Myocyte (in vitro differentiated cells): ENCODE results near the gene CPPED1. TPM values are rescaled to one million over a fixed set of nuclear protein-coding genes. Genes with fewer than 3 reads are reported as not detected.
A peak's percentile ranks its signal among the peaks of the same experiment; 100 is the strongest.

Experiments
- DNase-seq: peaks from one replicate; pipeline ENCODE4 v3.0.0-alpha.2; 2012; ENCODE audit warnings: low read depth
- total RNA-seq: library from RNA; depleted of rRNA; stranded (reverse); fragments of >200 nt; gene quantifications from 2 replicates; pipeline ENCODE4 v1.2.3, GENCODE V29; 2014

CPPED1 gene
- total RNA-seq, 1 donor from 2014 or later = 12.4 TPM

DNA sequence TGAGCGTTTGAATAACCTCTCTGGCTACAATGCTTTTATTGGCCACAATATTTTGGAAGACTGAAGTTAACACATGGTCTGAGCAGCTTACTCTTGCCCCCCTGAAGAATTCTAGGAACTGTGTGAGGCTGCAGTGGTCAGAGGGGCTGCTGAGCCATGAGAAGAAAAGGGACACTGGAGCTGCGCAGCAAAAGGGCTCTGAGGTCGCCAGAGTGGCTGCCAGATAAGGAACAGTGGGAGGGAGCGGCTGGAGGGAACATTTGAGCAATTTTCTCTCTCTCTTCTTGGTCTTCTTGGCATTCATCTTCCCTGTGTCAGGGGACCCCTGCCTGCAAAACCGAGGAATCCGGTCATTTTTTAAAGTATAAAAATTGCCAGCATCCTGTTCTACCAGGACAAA is 66.1 kb downstream of the CPPED1 start:
- no peak for DNase-seq

DNA sequence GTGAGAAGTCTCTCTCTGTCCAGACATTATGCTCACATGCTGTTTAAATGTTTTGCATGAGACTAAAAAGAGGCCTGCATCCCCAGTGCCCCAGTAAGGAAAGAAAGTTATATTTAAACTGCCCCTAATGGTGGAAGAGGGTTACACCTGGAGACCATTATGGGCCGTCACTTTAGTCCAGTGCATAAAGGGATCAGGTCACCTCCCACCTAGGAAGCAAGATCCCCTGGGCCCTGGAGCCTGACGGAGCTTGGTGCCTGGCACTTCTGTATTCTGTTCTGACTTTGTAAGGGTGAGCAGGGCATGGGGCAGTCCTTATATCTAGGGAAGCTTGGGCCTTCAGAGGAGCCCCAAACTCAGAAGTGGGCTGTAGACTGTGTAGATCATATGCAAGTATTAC is 67.9 kb downstream of the CPPED1 start:
- DNase-seq = no peak

DNA sequence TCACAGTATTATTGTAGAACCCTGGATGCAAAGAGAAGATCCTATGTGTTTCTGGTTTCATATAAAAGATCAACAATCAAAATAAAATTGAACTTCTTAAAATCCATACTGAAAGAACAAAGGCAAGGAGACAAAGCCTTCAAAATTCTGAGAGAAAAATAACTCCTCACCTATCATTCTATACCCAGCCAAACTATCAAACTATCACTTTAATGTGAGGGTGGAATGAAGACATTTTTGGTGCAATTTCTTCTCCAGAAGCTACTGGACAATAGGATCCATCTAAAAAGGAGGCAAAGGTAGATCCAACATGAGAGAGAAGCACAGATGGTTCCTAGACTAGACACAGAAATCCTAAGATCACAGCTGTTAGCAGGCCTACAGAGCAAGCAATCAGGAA is 71.1 kb downstream of the CPPED1 start:
- no peak for DNase-seq

DNA sequence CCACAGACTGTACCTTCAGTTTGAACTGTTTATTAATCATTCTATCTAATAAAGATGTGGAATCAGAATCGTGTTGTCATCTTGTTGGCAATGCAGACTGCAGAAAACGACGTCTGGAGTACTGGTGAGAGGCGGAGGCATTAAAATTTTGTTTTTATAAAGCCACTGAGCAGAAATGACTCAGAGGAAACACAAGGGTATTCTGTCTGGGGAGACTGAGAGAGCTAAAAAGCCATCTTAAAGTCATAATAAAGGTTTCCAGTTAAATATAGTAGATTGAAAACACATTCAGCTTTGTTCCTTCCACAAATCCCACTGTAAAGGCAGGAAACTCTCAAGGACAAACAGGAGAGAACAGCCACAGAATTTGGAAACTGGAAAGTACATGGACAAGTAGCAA is 74.2 kb downstream of the CPPED1 start:
- peak; percentile 28 for DNase-seq

DNA sequence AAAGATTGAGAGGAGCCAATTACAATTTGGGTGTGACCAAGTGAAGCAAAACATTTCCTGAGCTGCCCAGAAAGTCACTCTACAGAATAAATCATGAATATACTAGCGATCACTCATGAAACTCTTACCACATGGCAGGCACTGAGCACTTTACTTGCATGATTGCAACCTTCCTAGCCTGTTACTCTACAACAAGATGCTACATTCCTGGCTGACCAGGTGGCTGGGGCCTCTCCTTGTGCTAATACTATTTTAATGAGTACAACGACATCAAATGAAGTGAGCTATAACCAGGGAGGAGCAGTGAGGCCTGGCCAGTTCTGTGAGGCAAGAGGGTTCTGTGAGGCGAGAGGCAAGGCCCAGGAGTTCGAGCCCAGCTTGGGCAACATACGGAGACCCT is 75.2 kb downstream of the CPPED1 start:
- DNase-seq = no peak

DNA sequence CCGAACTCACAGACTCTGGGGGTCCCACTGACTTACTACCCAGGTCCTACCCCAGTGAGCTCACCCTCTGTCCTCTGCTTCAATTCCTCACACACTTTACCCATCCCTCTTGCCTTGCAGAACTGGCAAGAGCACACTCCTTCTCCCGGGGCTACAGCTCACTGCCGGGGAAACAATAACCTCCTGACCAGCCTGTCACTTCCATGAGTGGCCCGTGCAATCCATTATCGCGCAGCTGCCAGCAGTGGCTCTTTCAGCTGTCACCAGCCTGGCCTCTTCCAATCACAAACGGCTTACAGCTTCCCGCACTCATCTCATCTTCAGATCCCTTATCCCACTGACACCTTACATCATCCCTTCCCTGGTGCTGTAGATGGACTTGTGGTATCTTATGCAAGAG is 79.5 kb downstream of the CPPED1 start:
- peak; percentile 34 for DNase-seq

DNA sequence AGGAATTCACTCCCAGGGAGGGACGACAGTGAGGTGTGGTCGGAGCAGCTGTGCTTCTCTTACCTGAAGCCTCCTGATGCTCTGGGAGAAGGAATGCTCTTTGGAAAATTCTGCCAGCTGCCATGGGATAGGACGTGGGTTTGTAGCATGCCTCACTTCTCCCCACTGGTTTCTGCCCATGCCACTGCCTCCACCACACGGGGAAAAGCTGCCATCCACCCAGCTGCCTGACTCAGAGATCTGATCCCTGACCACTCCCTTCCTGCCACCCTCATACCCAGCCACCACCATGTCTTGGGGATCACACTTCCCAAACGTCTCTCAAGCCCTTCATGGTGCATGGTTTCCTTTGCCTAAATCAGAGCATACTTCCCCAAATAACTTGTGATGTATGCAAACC is 80.0 kb downstream of the CPPED1 start:
- peak; percentile 68 for DNase-seq

DNA sequence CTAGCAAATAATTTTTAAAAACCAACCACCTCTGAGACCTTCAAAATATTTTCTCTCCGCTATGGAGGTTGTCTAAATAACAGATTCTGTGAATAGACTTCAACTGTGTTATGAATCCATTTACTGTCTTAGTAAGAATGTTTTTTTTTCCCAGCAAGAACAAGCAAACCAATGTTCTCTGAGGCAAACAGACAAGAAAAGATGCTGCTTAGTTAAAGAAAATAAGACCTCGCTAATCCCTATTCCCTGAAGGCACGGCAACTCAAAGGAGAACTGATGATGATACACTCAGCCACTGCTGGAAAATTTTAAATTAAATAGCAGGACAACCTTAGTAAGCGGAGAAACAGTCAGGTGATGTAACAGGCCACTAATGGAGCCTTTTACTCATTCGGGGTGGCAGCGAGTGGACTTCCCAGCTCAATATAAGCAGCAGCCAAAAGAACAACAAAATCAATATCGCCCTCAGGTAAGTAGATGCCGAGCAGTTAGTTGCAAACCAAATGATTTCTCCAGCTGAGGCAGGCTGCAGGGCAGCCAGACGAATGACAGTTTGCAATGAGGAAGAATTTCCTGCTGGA is 81.8 kb downstream of the CPPED1 start:
- no peak for DNase-seq

DNA sequence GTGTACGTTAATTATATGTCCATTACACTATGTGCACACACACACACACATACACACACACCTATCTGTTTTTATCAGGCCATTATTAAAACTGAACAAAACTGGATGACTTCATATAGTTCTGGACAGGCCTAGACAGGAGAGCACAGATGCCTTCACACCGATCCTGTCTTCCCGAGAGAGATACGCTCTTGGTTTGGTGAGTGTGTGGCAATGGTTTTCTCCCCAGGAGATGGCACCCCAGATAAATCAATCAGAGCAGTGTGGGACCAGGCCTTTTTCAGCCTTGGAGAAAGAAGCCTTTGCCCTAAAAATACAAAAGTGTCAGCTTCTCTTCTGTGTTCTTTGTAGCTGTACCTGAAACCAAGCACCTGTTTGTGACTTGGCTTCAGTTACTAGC is 83.7 kb downstream of the CPPED1 start:
- no peak for DNase-seq

DNA sequence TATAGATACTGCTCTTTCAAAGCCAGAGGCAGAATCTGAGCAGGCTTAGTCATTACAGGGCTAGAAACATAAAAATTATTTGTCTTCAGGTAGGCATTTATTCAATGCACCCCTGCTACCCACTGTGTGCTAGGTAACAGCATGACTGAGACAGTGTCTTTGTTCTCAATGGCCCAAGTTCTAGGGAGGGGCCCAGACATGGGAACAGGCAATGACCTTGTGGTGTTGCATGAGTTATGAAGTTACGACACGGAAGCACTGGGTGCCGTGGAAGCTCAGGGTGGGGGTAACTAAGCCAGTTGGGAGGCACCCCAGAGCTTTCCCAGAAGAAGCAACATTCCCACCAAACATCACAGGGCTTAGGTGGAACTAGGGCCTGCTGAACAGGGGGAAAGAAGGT is 87.0 kb downstream of the CPPED1 start:
- DNase-seq = no peak

DNA sequence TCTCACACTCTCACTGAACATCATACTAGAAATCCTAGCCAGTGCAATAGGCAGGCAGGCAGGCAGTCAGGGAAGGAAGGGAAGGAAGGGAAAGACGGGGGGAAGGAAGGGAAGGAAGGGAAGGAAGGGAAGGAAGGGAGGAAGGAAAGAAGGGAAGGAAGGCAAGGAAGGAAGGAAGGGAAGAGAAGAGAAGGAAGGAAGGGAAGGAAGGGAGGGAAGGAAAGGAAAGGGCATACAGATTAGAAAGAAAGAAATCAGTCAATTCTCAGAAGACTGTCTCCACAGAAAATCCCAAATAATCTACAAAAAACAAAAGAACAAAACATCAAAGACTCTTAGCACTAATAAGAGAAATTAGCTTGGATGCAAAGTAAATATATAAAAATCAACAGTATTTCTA is 93.9 kb downstream of the CPPED1 start:
- no peak for DNase-seq

DNA sequence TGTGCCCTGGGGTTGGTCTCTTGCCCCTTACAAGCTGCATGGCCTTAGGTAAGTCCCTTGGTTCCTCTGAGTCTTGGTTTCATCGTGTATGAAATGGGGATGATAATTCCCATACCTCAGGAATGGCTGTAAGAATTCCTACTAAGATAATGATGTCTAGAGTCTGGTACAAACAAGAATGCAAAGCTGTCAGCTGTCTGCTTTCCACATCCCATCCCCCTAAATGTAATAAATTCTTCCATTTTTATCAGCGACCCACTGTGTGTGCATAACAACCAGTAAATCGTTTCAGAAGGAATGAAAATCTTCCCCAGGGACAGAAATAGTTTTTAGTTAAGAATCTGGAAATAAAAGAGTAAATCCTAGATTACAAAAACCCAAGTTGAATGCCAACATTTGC is 95.4 kb downstream of the CPPED1 start:
- DNase-seq = no peak

DNA sequence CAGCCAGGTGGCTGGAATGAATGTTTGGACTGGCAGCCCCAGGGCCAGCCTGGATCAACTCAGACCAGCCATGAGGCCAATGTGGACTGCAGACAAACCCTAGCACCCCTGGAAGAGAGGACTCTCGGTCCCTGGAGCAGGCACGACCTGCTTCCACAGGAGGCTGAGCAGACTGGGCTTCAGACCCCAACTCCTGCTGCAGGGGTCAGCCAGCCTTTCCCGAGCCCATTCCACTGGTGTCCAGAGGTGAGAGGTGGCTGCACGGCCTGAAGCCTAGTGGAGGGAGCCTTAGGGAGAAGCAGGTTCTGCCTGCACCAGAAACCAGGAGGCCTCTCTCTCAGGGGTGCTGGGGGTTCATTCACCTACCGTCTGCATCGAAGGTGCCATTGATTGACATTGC is 97.1 kb downstream of the CPPED1 start:
- DNase-seq = no peak

DNA sequence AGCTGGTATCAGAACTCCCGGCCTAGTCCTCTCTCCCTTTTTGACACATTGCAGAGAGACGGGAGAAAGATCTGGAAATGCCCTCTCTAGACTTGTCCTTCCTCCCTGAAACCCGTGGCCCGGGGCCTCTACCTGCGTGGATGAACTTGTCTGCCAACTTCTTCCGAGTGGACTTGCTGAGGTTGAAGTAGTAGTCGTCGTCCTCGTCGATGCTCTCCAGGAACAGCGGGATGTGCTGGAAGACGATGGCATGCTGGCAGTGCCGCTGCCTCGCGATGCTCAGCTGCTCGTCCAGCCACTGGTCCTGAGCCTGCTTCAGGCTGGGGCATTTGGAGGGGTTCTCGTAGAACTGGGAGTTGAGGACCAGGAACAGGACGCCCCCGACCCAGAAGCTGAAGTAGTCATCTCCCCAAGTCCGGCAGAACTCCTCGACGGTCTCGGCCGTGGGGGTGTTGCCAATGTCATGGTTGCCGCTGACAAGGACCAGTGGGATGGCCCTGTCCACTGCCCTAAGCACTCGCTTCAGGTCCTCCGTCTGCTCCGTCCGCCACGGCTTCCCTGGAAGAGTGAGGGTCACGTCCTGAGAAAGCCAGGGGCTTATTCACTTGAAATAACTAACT is 99.1 kb downstream of the CPPED1 start:
- DNase-seq = no peak

DNA sequence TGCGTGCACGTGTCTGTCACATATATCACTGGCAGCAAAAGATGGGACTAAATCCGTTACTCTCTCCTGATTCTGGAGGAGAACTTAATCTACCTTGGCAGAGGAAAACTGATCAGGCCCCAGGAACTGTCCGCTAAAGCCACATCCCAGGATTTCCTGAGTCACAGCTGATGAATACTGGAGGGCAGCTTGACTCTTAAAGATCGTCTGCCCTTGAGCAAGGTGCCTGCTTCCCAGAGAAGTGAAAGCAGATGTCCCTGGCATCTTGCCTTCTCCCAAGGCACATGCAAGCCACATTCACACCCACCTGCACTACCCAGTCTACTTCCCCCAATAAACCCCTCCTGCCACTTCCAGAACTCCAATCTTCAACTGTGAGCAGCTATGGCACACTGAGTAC is 99.8 kb downstream of the CPPED1 start:
- DNase-seq = peak; percentile 27

DNA sequence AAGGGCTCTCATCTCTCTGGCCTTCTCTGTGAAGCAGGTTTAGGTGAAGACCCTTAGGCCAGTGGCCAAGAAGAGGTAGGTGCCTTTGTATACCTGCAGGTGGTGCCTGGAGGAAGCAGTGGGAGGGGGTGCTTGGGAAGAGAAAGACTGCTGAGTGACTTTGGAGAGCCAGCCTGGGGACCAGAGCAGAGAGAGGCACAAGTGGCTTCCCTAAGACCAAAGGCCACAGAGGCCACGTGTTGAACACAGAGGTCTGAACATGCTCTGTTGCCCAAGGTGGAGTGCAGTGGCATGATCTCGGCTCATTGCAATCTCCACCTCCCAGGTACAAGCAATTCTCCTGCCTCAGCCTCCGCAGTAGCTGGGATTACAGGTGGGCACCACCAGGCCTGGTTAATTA is 103.5 kb downstream of the CPPED1 start:
- no peak for DNase-seq

DNA sequence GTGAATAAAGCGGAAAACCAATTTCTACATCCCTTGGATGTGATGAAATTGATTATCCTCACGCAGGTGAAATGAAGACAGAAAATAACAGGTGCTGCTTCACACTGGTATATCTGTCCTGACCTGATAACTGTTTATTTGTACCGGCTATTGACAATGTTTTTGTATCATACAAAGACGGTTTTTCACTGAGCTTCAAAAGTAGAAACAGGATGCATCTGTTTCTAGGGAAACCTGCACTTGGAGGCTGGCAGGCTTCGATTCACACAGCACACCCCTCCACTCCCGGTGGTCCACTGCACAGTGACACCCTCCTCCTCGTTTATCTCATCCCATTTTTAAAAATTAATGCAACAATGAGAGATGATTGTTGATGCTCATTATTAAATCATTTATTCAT is 104.5 kb downstream of the CPPED1 start:
- no peak for DNase-seq

DNA sequence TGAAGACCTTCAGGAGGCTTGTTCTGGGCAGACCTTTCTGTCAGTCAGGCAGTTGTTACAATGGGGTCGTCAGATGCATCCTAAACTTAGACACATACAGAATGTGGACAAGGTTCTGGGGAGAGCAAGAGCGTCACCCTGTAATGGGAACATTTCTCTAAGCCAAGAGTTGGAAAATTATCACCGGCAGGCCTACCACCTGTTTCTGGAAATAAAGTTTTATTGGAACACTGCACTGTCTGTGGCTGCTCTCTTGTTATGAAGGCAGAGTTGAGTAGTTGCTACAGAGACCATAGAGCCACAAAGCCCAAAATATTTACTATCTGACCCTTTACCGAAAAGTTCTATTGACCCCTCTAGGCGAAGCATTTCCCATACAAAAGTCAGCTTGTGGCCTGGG is 106.2 kb downstream of the CPPED1 start:
- DNase-seq = no peak

DNA sequence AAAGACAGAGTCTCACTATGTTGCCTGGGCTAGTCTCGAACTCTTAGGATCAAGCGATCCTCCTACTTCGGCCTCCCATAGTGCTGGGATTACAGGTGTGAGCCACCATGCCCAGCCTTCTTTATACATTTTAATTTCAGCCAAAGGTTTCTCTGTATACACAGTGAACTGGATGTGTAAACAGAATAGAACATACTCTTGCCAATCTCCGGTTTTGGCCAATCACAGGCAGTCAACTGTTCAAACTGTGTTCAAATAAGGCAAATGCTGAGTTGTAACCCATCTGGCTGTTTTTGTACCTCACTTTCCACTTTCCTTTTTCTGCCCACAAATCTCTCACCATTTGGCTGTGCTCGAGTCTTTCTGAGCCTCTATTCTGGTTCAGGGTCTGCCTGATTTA is 108.2 kb downstream of the CPPED1 start:
- DNase-seq = no peak

DNA sequence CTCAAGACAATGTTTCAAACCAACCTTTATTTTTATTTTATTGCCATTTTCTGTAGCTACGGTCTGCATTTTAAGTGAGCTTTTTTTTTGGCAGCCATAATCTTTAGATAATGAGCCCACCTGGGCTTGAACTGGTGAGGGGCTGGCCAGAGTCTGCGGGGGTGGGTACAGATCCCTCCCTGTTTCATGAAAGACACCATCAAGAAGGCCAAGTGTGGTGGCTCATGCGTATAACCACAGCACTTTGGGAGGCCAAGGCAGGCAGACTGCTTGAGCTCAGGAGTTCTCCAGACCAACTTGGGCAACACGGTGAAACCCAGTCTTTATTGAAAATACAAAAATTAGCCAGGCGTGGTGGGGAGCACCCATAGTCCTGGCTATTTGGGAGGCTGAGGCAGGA is 113.7 kb downstream of the CPPED1 start:
- no peak for DNase-seq

DNA sequence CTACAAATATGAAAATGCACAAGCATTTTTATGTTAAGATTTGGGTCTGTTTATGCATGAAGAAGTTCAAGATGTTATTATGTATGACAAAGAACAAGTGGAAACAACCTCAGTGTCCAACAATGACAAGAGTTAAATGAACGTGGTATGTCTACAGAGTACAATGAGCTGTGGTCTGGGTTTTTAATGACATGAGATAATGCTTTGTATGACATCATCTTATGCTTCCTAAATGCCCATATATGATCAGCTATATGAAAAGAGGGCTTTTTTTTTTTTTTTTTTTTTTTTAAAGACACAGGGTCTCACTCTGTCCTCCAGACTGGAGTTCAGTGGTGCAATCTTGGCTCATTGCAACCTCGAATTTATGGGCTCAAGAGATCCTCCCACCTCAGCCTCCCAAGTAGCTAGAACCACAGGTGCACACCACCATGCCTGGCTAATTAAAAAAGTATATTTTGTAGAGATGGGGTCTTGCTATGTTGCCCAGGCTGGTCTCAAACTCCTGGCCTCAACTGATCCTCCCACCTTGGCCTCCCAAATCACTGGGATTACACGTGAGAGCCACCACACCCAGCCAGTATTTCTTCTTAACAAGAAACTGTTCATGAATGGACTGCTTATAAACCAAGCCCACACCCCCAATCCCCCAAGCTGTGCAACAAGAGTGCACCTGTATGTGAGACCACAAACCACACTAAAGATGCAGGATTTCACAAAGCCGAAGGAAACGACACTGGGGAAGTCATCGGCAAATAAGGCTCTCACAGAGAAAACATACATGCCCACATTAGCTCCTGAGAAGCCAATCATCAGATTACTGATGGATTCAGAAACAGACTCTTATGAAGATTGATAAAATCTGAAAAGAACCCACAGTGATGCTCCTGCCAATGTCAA is 114.5 kb downstream of the CPPED1 start:
- DNase-seq = no peak

DNA sequence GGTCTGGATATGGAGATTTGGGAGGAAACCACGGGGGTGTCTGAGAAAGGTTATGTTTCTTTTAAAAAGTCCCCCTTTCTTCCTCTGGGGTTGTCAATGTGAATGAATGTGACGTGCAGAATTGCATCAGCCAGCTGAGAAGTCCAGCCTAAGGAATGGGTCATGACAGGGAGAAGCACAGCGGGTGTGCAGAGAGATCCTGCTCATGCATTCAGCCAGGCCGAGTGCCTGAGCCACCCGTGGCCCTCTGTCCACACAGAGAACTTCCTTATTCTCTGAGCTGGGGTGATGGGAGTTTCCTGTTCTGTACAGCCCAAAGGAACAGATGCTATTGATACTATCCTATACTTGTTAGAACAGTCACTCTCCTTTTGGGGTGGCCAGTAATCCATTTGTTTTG is 117.9 kb downstream of the CPPED1 start:
- DNase-seq = no peak
